T-helper 17 cell (primary cell): ENCODE measurements around the gene IKZF2. TPM values are rescaled to one million over a fixed set of nuclear protein-coding genes. Genes with fewer than 3 reads are reported as not detected.

ENCODE experiments used
- ATAC-seq: fragments of 150-1000 bp; cut with Tn5 transposase; 2 replicates; pipeline ENCODE4 v1.10.0; 2021; ENCODE audit warnings: mild to moderate bottlenecking, moderate library complexity
- DNase-seq, 3 donors: peaks; one replicate each; pipeline versions ENCODE4 v3.0.0 to v3.0.0-alpha.2; 2020 to 2021
- H3K9me3 ChIP-seq: one replicate; pipeline ENCODE4 v1.7.0; 2013; ENCODE audit warnings: low read length, mild to moderate bottlenecking; ENCODE audit not compliant: control insufficient read depth, poor library complexity, severe bottlenecking
- H3K27ac Mint-ChIP-seq: one replicate; pipeline ENCODE4 v1.8.0; 2022; ENCODE audit warnings: mild to moderate bottlenecking, moderate library complexity, mixed read lengths
- H3K27me3 Mint-ChIP-seq: one replicate; pipeline ENCODE4 v1.8.0; 2022; ENCODE audit warnings: mixed read lengths
- H3K36me3 Mint-ChIP-seq: one replicate; pipeline ENCODE4 v1.8.0; 2022; ENCODE audit warnings: low read depth, mixed read lengths
- H3K4me1 Mint-ChIP-seq: one replicate; pipeline ENCODE4 v1.8.0; 2022; ENCODE audit warnings: mild to moderate bottlenecking, mixed read lengths
- H3K4me3 Mint-ChIP-seq: one replicate; pipeline ENCODE4 v1.8.0; 2022; ENCODE audit warnings: mild to moderate bottlenecking, moderate library complexity, mixed read lengths
- total RNA-seq, 4 donors: library from RNA in 2 of 4; stranded (reverse) in 2 of 4; gene quantifications; one replicate each; pipeline ENCODE4 v1.2.3 and lab custom pipeline; 2022 to 2026

The IKZF2 gene
- total RNA-seq, 2 donors from 2014 or later: 11.9 to 23.9 TPM

DNA sequence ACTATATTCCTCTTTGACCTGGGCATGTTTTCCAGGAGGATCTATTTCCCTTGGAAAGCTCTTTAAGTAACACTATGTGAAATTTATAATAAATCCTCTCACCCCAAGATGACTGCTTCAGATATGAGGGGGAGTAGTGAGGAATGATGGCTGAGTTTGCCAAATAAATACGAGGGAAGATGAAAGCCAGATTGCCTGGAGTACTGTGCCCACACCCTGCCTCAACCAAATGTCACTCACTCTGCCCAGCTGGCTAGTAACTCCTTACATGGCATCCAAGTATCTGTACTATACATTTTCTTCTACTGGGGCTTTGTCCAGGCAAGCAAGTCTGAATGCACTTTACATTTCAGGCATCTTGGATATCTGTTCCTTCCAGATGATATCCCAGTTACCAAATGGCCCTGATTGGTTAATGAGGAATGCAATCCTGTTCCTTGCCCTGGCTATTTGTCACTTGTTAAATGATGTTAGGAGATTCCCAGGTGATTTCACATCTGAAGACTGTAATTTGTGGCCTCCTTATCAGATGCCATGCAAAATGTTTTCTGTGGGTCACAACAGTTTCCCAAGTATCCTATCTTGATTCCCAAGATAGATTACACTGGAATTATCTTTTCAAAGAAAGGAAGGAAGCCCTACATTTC lies 191.8 kb downstream of the IKZF2 start:
- no peak for DNase-seq
- Mint-ChIP-seq H3K36me3 (no peaks in the 10 kb centered on the region), H3K4me3 (peak overlapping the region; percentile 25), H3K27me3 (no peaks in the 10 kb centered on the region), H3K27ac (peak overlapping the region; percentile 70), H3K4me1 (peaks cover 20% of the 10 kb centered on the region)
- no peaks in the 10 kb centered on the region for H3K9me3 ChIP-seq
- no peak for ATAC-seq

- DNase-seq (no peak), ATAC-seq (peak; percentile 55)
- Mint-ChIP-seq H3K4me1 (peaks cover 20% of the 10 kb centered on the region), H3K27ac (peak overlapping the region; percentile 70), H3K4me3 (peak overlapping the region; percentile 57), H3K27me3 (no peaks in the 10 kb centered on the region), H3K36me3 (no peaks in the 10 kb centered on the region)
- H3K9me3 ChIP-seq: no peaks in the 10 kb centered on the region
These were observed 192.6 kb downstream of the IKZF2 start for GRCh38 chr2:212958757-212959295.

- no peaks in the 10 kb centered on the region for H3K9me3 ChIP-seq
- no peaks in the 10 kb centered on the region for H3K36me3 Mint-ChIP-seq
- H3K27ac Mint-ChIP-seq: peak overlapping the region; percentile 70
- H3K4me3 Mint-ChIP-seq: peak overlapping the region; percentile 57
- ATAC-seq (peak; percentile 6), DNase-seq (no peak)
- no peaks in the 10 kb centered on the region for H3K27me3 Mint-ChIP-seq
- peaks cover 20% of the 10 kb centered on the region for H3K4me1 Mint-ChIP-seq
These were observed 193.3 kb downstream of the IKZF2 start for GRCh38 chr2:212958133-212958532.

GRCh38 chr2:212957624-212958023 lies 193.8 kb downstream of the IKZF2 start:
- no peaks in the 10 kb centered on the region for H3K9me3 ChIP-seq
- ATAC-seq (no peak), DNase-seq (no peak)
- Mint-ChIP-seq H3K27ac (no peak overlapping the region), H3K4me1 (peaks cover 20% of the 10 kb centered on the region), H3K4me3 (peak overlapping the region; percentile 57), H3K27me3 (no peaks in the 10 kb centered on the region), H3K36me3 (no peaks in the 10 kb centered on the region)

GRCh38 chr2:212956665-212957607 lies 194.5 kb downstream of the IKZF2 start:
- DNase-seq (no peak), ATAC-seq (no peak)
- Mint-ChIP-seq H3K27ac (no peak overlapping the region), H3K36me3 (no peaks in the 10 kb centered on the region), H3K4me1 (peaks cover 20% of the 10 kb centered on the region), H3K27me3 (no peaks in the 10 kb centered on the region), H3K4me3 (no peak overlapping the region)
- no peaks in the 10 kb centered on the region for H3K9me3 ChIP-seq

DNA sequence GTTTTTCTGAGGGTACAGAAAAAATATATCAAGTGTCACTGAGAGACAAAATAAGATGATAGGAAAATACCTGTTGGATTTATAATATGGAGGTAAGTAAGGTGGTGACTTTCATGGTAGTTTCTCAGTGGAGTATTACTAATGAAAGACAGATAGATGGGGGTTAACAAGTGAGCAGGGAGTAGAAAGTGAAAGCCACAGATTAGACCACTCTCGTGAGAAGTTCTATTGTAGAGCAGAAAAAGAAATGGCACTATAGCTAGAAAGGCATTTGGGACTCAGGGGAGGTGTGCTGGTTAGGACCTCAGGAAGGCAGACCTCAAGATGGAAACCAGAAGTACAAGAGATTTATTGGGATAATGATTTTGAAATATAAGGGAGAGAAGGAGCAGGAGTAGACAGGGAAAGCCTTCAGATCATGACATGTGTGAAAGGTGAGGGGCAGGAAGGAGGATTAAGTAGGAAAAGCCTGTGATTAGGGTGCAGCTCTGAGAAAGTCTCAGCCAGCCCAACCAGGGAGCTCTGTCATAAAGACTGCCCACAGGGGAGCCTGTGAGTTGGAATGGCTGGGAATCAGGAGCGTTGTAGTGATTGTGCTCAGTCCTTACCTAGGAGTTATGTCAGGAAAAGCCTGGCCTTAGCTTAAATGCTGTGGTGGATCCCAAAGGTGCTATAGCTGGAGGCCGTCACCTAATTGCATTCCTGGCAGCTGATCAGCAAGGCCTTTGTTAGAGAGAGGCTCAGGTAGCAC lies 198.1 kb downstream of the IKZF2 start:
- Mint-ChIP-seq H3K4me3 (no peak overlapping the region), H3K36me3 (no peaks in the 10 kb centered on the region), H3K4me1 (peaks cover 3% of the 10 kb centered on the region), H3K27ac (no peak overlapping the region), H3K27me3 (no peaks in the 10 kb centered on the region)
- no peak for DNase-seq
- ATAC-seq: no peak
- H3K9me3 ChIP-seq: no peaks in the 10 kb centered on the region

- Mint-ChIP-seq H3K4me1 (no peaks in the 10 kb centered on the region), H3K36me3 (no peaks in the 10 kb centered on the region), H3K4me3 (no peak overlapping the region), H3K27ac (no peak overlapping the region), H3K27me3 (no peaks in the 10 kb centered on the region)
- no peaks in the 10 kb centered on the region for H3K9me3 ChIP-seq
- ATAC-seq (no peak), DNase-seq (no peak)
These were observed 201.6 kb downstream of the IKZF2 start for GRCh38 chr2:212949786-212950185.

Other genes with a start within 250 kb of the IKZF2 start
- gene SPAG16, start 132.9 kb upstream of the IKZF2 start, total RNA-seq: 1 to 10 TPM; 4.1 to 5.1 TPM